Measurements from ENCODE around the gene LILRB2. TPM values are rescaled to one million over a fixed set of nuclear protein-coding genes. Genes with fewer than 3 reads are reported as not detected.
A peak's percentile ranks its signal among the peaks of the same experiment; 100 is the strongest.

Gene LILRB2
- total RNA-seq, 1 experiment from 2014 or later, result not detected

DNA sequence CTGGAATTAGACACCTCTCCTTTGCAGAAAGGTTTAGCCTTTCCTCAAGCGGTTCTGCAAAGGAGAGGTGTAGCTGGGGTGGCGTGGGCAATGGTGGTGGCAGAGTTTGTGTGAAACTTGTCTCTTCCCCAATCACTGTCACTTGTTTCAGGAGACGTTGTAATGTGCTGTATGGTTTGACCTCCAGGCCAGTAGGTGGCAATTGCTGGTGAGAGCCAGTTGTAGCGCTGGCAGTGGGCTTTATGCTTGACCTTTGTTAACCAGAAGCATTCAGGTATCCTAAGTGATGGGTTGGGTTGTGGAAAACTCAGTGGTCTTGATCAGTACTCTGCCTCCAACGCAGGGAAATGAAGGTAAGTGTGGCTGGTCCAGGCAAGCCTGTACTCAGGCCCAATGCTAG is 44.7 kb upstream of the LILRB2 start:
- Histone ChIP-seq H3K9me3 (ENCODE audit: insufficient read depth, low read depth) (no peaks in the 10 kb centered on the region), H3K4me2 (no peak overlapping the region), H3K27ac (no peak overlapping the region), H3K4me1 (replicated peaks; ENCODE audit: insufficient read depth) (no peaks in the 10 kb centered on the region), H3K36me3 (ENCODE audit: low read depth) (no peaks in the 10 kb centered on the region), H2AFZ (no peak overlapping the region), H3K9me2 (ENCODE audit: insufficient read depth) (no peaks in the 10 kb centered on the region), H3K4me3 (no peak overlapping the region), H3K27me3 (ENCODE audit: insufficient read depth, low read depth) (peaks cover 66% of the 10 kb centered on the region), H3K79me2 (ENCODE audit: low read depth) (no peaks in the 10 kb centered on the region), H3F3A (ENCODE audit: insufficient read depth, low read depth) (no peaks in the 10 kb centered on the region), H4K20me1 (ENCODE audit: insufficient read depth) (no peaks in the 10 kb centered on the region)
- intact Hi-C loops (cut with micrococcal nuclease; ENCODE audit: unreplicated experiment), result loop anchor here (2.0 kb wide), 1 partner anchor 65 kb away; no protein-coding TSS in a partner anchor
- TF ChIP-seq EZH2 (IDR thresholded peaks at IDR 0.05; ENCODE audit: low read depth), result no peak
- TF ChIP-seq, protein P1, sequence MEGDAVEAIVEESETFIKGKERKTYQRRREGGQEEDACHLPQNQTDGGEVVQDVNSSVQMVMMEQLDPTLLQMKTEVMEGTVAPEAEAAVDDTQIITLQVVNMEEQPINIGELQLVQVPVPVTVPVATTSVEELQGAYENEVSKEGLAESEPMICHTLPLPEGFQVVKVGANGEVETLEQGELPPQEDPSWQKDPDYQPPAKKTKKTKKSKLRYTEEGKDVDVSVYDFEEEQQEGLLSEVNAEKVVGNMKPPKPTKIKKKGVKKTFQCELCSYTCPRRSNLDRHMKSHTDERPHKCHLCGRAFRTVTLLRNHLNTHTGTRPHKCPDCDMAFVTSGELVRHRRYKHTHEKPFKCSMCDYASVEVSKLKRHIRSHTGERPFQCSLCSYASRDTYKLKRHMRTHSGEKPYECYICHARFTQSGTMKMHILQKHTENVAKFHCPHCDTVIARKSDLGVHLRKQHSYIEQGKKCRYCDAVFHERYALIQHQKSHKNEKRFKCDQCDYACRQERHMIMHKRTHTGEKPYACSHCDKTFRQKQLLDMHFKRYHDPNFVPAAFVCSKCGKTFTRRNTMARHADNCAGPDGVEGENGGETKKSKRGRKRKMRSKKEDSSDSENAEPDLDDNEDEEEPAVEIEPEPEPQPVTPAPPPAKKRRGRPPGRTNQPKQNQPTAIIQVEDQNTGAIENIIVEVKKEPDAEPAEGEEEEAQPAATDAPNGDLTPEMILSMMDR (conservative IDR thresholded peaks at IDR 0.05), result no peak
- no peak for DNase-seq
- ChIA-PET CTCF (no interaction called here), POLR2A (ENCODE audit: unreplicated experiment) (no interaction called here)
- BruUV-seq (replicated peaks), result no TSS peak

DNA sequence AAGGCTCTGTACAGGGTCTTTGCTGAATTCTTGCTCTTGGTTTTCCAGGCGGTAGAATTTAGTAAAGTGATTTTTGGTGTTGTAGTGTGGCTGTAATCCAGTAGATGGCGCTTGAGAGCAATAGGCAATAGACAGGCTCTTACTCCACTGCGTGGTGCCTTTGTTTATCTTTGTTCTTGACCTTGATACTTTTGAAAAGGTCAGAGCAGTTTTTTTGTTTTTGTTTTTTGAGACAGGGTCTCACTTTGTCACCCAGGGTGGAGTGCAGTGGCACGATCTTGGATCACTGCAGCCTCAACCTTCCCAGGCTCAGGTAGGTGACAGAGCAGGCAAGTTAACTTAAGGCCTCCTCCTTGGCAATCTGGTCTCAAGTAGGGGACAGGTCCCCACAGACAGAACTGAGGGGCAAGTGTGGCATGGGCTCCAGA is 44.3 kb upstream of the LILRB2 start:
- Histone ChIP-seq H3F3A (ENCODE audit: insufficient read depth, low read depth) (no peaks in the 10 kb centered on the region), H3K4me3 (no peak overlapping the region), H3K9me3 (ENCODE audit: insufficient read depth, low read depth) (no peaks in the 10 kb centered on the region), H3K4me1 (replicated peaks; ENCODE audit: insufficient read depth) (no peaks in the 10 kb centered on the region), H3K9me2 (ENCODE audit: insufficient read depth) (no peaks in the 10 kb centered on the region), H3K27me3 (ENCODE audit: insufficient read depth, low read depth) (peaks cover 67% of the 10 kb centered on the region), H3K27ac (no peak overlapping the region), H4K20me1 (ENCODE audit: insufficient read depth) (no peaks in the 10 kb centered on the region), H3K4me2 (no peak overlapping the region), H2AFZ (no peak overlapping the region), H3K36me3 (ENCODE audit: low read depth) (no peaks in the 10 kb centered on the region), H3K79me2 (ENCODE audit: low read depth) (no peaks in the 10 kb centered on the region)
- intact Hi-C loops (cut with micrococcal nuclease; ENCODE audit: unreplicated experiment), result loop anchor here (2.0 kb wide), 1 partner anchor 66 kb away; no protein-coding TSS in a partner anchor
- ChIA-PET POLR2A (ENCODE audit: unreplicated experiment) (no interaction called here), CTCF (no interaction called here)
- peak in 1 of 2 experiments; percentile 31 for DNase-seq
- no TSS peak for BruUV-seq (replicated peaks)
- TF ChIP-seq, protein P1 (conservative IDR thresholded peaks at IDR 0.05), result peak; percentile 93
- TF ChIP-seq EZH2 (IDR thresholded peaks at IDR 0.05; ENCODE audit: low read depth), result no peak

DNA sequence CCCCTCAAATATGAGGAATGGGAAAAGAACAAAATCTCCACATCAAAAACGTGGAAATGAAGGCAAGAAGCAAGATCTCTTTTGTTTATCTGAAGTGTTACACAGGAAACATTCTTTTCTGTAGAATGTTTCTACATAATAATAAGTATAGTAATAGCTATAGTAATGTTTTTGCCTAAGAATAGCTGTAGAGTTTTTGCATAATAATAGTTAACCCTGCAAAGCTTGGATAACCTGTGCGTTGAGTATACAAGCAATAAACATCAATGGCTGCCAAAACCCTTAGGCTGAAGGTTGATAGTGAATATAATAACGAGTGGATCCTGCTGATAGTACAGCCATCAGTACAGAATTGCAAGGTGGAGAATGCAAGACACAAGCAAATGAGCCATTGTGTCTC is 43.2 kb upstream of the LILRB2 start:
- Histone ChIP-seq H3K36me3 (ENCODE audit: low read depth) (no peaks in the 10 kb centered on the region), H3K9me2 (ENCODE audit: insufficient read depth) (no peaks in the 10 kb centered on the region), H3K4me2 (no peak overlapping the region), H3K79me2 (ENCODE audit: low read depth) (no peaks in the 10 kb centered on the region), H4K20me1 (ENCODE audit: insufficient read depth) (no peaks in the 10 kb centered on the region), H3K27ac (no peak overlapping the region), H3K9me3 (ENCODE audit: insufficient read depth, low read depth) (no peaks in the 10 kb centered on the region), H3K4me1 (replicated peaks; ENCODE audit: insufficient read depth) (no peaks in the 10 kb centered on the region), H3F3A (ENCODE audit: insufficient read depth, low read depth) (no peaks in the 10 kb centered on the region), H3K27me3 (ENCODE audit: insufficient read depth, low read depth) (peaks cover 65% of the 10 kb centered on the region), H3K4me3 (no peak overlapping the region), H2AFZ (no peak overlapping the region)
- no peak for DNase-seq
- ChIA-PET POLR2A (ENCODE audit: unreplicated experiment) (no interaction called here), CTCF (no interaction called here)
- no TSS peak for BruUV-seq (replicated peaks)
- intact Hi-C loops (cut with micrococcal nuclease; ENCODE audit: unreplicated experiment), result loop anchor here (2.0 kb wide), 1 partner anchor 67 kb away; no protein-coding TSS in a partner anchor
- TF ChIP-seq, protein P1 (conservative IDR thresholded peaks at IDR 0.05), result no peak
